Gastroesophageal sphincter (tissue), 3 donors: ENCODE results near the gene REM2.

Source experiments
- EP300 ChIP-seq: sonication (generic); formaldehyde crosslinking; IDR thresholded peaks from one replicate; pipeline ENCODE4 v1.6.1; 2017; ENCODE audit warnings: antibody characterized with exemption, mild to moderate bottlenecking
- POLR2A ChIP-seq, 2 donors: fragments of 450-650 bp; IDR thresholded peaks; one replicate each; pipeline ENCODE4 v1.6.1; 2017; ENCODE audit warnings: antibody characterized with exemption in 2 of 2, mild to moderate bottlenecking in 2 of 2, moderate library complexity in 1 of 2
- POLR2AphosphoS5 ChIP-seq: sonication (generic); formaldehyde crosslinking; IDR thresholded peaks from one replicate; pipeline ENCODE4 v1.6.1; 2017; ENCODE audit warnings: antibody characterized with exemption
- TF ChIP-seq, protein P1 (sequence below), 4 experiments: fragments of 200-600 bp in 2 of 4; fragments of 450-650 bp in 2 of 4; sonication (generic) in 1 of 4; IDR thresholded peaks; one replicate each; pipeline ENCODE4 v1.5.1; 2017 to 2019; ENCODE audit warnings: antibody characterized with exemption in 4 of 4, mild to moderate bottlenecking in 2 of 4, moderate library complexity in 2 of 4

DNA sequence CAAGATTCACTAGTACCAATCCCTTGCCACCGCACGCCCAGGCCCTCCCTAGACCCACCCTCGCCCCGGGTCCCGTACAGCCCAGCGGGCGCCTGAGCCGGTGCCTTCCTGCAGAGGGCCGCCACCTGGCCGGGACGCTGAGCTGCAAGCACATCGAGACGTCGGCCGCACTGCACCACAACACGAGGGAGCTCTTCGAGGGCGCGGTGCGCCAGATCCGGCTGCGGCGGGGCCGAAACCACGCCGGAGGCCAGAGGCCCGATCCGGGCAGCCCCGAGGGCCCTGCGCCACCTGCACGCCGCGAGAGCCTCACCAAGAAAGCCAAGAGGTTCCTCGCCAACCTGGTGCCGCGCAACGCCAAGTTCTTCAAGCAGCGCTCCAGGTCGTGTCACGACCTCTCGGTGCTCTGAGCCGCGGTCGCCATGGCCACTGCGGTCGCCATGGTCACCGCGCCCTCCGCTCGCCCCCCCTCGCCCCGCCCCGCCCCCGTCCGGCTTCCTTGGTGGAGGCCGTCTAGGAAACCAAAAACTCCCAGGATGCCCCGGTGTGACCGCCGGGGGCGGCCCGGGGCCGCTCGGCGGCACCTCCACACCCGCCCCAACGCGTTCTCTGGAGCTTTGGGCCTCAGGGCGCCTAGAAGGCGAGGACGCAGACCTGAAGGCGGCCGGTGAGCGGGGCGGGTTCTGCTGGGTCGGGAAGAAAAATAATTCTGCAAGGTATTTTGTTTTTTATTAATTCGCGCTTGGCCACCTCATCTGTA lies 3.7 kb downstream of the REM2 start:
- TF ChIP-seq POLR2A (IDR thresholded peaks at IDR 0.05): peak in 1 of 2 donors; percentile 30
- TF ChIP-seq, protein P1, sequence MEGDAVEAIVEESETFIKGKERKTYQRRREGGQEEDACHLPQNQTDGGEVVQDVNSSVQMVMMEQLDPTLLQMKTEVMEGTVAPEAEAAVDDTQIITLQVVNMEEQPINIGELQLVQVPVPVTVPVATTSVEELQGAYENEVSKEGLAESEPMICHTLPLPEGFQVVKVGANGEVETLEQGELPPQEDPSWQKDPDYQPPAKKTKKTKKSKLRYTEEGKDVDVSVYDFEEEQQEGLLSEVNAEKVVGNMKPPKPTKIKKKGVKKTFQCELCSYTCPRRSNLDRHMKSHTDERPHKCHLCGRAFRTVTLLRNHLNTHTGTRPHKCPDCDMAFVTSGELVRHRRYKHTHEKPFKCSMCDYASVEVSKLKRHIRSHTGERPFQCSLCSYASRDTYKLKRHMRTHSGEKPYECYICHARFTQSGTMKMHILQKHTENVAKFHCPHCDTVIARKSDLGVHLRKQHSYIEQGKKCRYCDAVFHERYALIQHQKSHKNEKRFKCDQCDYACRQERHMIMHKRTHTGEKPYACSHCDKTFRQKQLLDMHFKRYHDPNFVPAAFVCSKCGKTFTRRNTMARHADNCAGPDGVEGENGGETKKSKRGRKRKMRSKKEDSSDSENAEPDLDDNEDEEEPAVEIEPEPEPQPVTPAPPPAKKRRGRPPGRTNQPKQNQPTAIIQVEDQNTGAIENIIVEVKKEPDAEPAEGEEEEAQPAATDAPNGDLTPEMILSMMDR (IDR thresholded peaks at IDR 0.05): peak in 2 of 4 experiments; percentile 6 to 17
- TF ChIP-seq EP300: no peak
- TF ChIP-seq POLR2AphosphoS5: no peak
